Measurements from ENCODE around the gene PELO.
"Not testable (repeated sequence)": the region's sequence is repeated elsewhere in the genome, so short reads cannot be mapped to it uniquely, and the experiment has no call there.

Gene PELO

DNA sequence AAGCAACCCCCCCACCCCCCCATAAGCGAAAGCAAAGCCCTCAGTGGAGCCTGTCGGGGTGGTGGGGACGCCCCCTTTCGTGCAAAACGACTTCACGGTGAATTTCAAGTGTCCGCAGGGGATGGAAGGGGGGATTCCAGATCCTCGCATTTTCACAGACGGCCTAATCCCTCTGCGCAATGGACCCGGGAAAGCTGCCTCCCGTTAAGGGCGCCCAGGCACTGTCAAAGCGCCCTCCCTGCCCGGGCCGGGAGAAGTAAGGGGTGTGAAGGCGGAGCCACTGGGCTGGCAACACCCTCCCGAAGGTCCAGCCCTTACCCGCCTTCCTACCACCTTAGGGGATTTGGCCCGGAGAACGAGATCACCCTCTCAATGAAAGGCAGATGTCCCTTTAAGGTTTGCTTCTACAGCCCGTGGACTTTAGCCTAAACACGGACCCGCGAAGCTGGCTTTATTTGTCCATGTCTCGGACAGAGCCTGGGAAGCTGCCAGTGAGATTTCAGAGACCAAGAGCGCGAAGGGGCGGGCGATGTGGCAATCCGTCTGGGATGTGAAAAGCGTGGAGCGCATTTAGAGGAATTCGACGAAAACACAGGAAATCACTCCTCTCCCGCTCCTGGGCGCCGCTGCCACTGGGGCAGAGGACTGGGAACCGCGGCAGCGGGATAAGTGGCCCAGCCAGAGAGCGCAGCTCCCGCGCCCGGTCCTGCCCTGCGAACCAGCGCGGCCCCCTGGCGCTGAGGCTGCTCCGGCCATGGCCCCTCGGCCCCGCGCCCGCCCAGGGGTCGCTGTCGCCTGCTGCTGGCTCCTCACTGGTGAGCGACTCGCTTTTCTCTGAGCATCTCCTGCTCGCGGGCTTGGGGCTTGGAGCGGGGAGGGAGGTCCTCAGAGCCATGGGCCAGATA lies at the start of gene PELO, which contains the start of gene ITGA1:
Gene PELO (plus strand): TSS at position 317 of the 905 bp plus-strand sequence. CDS start 12,479 bp downstream, outside the sequence.
Gene ITGA1 (plus strand): TSS at position 317 of the 905 bp plus-strand sequence. CDS start 438 bp downstream, at position 755.
- peak; percentile 88 for DNase-seq (ENCODE audit: low read depth, low spot score)

- peak; percentile 3 for DNase-seq (ENCODE audit: low read depth, low spot score)
These were observed 49.6 kb upstream of the PELO start for GRCh38 chr5:52738095-52738506.

DNA sequence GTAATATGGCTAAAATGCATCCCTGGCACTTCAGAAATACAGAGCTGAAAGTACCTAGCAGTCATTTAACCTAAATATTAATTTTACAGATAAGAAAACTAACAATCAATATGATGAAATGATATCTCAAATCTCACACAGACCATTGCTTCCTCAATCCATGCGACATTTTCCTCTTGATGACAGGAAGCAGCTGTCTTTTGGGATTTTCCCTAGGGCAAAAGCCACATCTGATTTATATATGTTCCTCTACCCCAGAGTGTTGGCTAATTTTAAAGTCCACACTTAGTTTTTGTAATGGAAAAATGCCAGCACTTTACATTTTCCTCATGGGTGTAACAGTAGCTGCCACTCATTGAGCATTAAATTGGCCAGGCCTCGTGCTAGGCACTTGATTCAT lies 47.7 kb upstream of the PELO start:
- DNase-seq (ENCODE audit: low read depth, low spot score) = no peak

GRCh38 chr5:52743012-52743411 lies 44.7 kb upstream of the PELO start:
- DNase-seq (ENCODE audit: low read depth, low spot score) = no peak

GRCh38 chr5:52743529-52743928 lies 44.2 kb upstream of the PELO start:
- no peak for DNase-seq (ENCODE audit: low read depth, low spot score)

GRCh38 chr5:52743970-52744369 lies 43.7 kb upstream of the PELO start:
- no peak for DNase-seq (ENCODE audit: low read depth, low spot score)

GRCh38 chr5:52744867-52745458 lies 42.8 kb upstream of the PELO start:
- DNase-seq (ENCODE audit: low read depth, low spot score) = not testable (repeated sequence)

DNA sequence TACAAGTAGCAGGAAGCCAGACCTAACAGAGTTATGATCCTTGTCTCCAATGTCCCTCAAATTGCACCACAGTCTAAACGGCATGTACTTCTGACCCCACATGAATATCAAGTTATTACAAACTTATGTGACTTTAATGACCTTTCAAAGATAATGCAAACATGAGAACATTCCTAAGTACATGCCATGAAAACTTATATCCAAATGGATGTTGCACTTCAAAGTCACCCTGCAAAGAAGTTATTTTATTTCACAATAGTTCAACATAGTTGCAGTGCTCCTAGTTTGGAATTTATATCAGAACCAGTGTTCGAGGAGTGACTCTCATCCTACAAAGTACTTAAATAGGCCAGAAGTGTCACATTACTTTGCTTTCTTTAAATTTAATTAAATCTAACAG lies 41.2 kb upstream of the PELO start:
- DNase-seq (ENCODE audit: low read depth, low spot score) = no peak

GRCh38 chr5:52748590-52748989 lies 39.1 kb upstream of the PELO start:
- no peak for DNase-seq (ENCODE audit: low read depth, low spot score)

- no peak for DNase-seq (ENCODE audit: low read depth, low spot score)
These were observed 38.0 kb upstream of the PELO start for GRCh38 chr5:52749666-52750065.

- no peak for DNase-seq (ENCODE audit: low read depth, low spot score)
These were observed 36.6 kb upstream of the PELO start for GRCh38 chr5:52751137-52751536.

GRCh38 chr5:52754051-52754450 lies 33.7 kb upstream of the PELO start:
- no peak for DNase-seq (ENCODE audit: low read depth, low spot score)

GRCh38 chr5:52757527-52757926 lies 30.2 kb upstream of the PELO start:
- no peak for DNase-seq (ENCODE audit: low read depth, low spot score)

DNA sequence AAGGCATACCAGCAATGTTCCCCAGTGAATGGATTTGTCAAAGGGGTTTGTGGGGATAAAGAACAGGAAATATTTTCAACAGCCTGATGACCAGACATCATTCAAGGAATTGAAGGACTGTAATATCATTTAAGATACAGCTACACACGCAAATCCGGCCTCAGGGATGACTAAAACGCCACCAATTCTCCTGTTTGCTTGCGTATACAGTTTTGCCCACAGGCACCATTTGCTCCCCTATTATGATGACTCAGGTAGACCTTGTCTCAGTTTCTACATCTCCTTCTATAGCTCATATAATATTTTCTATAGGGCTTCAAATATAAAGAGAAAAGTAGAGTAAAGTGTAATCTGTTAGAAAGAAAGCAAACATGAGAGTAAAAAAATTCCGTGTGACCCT lies 29.7 kb upstream of the PELO start:
- no peak for DNase-seq (ENCODE audit: low read depth, low spot score)

DNA sequence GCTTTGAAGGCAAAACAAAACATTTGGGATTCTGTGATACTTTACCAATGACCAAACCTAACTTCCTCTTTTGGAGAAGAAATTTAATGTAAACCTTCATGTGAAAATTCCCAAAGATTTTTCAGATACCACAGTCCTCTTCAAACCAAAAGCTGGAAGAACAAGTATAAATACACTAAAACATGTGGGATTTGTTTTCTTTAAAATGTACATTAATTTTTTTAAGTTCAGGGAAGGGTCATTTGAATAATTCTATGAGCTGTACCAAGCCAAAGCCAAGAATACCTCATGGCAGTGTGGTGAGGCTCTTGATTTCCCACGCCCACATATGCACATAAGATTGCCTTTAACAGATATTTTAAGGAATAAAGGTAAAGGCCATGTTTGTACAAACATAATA lies 28.4 kb upstream of the PELO start:
- no peak for DNase-seq (ENCODE audit: low read depth, low spot score)

- no peak for DNase-seq (ENCODE audit: low read depth, low spot score)
These were observed 26.9 kb upstream of the PELO start for GRCh38 chr5:52760695-52761366.

- DNase-seq (ENCODE audit: low read depth, low spot score) = no peak
These were observed 20.4 kb upstream of the PELO start for GRCh38 chr5:52767217-52767743.

GRCh38 chr5:52767766-52768480 lies 19.8 kb upstream of the PELO start:
- DNase-seq (ENCODE audit: low read depth, low spot score) = no peak

DNA sequence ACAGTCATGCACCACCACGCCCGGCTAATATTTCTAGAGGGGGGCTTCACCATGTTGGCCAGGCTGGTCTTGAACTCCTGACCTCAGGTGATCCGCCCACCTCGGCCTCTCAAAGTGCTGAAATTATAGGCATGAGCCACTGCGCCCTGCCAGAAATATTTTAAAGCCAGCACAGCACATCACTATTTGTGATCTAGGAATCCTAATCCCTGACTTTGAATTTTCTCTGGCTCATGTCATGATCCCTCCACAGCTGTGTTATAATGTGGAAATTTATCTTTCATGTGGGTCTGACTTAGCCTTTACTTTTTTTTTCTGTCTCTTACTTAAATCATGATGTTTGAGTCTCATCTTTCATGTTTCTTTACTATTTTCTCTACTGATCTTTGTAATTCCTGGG lies 18.7 kb upstream of the PELO start:
- DNase-seq (ENCODE audit: low read depth, low spot score) = no peak

DNA sequence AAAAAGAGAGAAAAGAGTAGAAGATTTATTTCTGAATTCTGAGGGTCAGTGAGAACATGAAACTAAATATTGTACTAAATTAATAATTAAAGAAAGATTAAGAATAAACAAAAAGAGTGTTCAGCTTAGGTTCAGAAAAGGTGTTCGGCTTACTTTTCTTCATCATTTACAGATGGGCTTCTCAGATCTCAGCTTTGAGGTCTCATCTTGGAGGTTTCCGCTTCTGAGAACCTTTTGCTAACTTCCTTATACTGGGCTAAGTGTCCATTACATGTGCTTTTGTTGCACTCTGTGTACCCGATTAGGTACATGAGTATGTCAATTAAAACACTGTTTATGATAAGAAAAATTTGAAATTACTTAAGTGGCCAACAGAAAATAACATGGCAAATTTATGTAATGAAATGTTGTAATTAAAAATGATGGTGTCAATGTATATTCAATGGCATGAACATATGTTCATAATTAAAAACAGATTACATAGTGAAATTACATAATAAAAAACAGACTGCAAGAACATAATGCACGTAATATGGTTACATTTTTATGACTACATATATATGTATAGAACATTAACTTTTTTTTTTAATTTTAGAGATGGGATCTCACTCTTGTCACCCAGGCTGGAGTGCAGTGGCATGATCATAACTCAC lies 17.3 kb upstream of the PELO start:
- no peak for DNase-seq (ENCODE audit: low read depth, low spot score)

Measured in ELF-1 (cell line).